HepG2 (cell line): ENCODE results near the gene THSD8. TPM values are rescaled to one million over a fixed set of nuclear protein-coding genes. Genes with fewer than 3 reads are reported as not detected.

Experiments used
- DNMT1 ChIP-seq: sonication (generic); formaldehyde crosslinking; IDR thresholded peaks from 2 replicates; pipeline ENCODE4 v1.5.1; 2020; ENCODE audit warnings: mild to moderate bottlenecking, missing genetic modification reagents
- JUNB ChIP-seq: sonication (generic); formaldehyde crosslinking; IDR thresholded peaks from 2 replicates; pipeline ENCODE4 v1.8.0; 2022; ENCODE audit warnings: missing genetic modification reagents, mild to moderate bottlenecking, borderline replicate concordance
- MIER2 ChIP-seq: IDR thresholded peaks from 2 replicates; pipeline ENCODE4 v1.6.1; 2016; ENCODE audit warnings: missing biosample characterization, missing genetic modification reagents
- REST ChIP-seq, 2 experiments: IDR thresholded peaks; 2 replicates each; pipeline ENCODE4 v1.6.1; 2011 to 2012; ENCODE audit warnings: low read length in 2 of 2, borderline replicate concordance in 1 of 2, low read depth in 1 of 2, mild to moderate bottlenecking in 1 of 2, moderate library complexity in 1 of 2
- ZBTB21 ChIP-seq: sonication (generic); formaldehyde crosslinking; IDR thresholded peaks from 2 replicates; pipeline ENCODE4 v1.4.0; 2020; ENCODE audit warnings: missing genetic modification reagents
- ZMYM4 ChIP-seq: sonication (generic); formaldehyde crosslinking; IDR thresholded peaks from 2 replicates; pipeline ENCODE4 v1.8.1; 2023; ENCODE audit warnings: mild to moderate bottlenecking, missing genetic modification reagents
- ZNF142 ChIP-seq: sonication (generic); formaldehyde crosslinking; IDR thresholded peaks from 2 replicates; pipeline ENCODE4 v1.4.0; 2020; ENCODE audit warnings: missing genetic modification reagents
- ZNF567 ChIP-seq: sonication (generic); formaldehyde crosslinking; IDR thresholded peaks from 2 replicates; pipeline ENCODE4 v1.8.1; 2023; ENCODE audit warnings: mild to moderate bottlenecking, missing genetic modification reagents, borderline replicate concordance
- ZNF629 ChIP-seq: sonication (generic); formaldehyde crosslinking; conservative IDR thresholded peaks from 2 replicates; pipeline ENCODE4 v1.5.0; 2020; ENCODE audit warnings: missing genetic modification reagents
- ZNF687 ChIP-seq: sonication (generic); formaldehyde crosslinking; IDR thresholded peaks from 2 replicates; pipeline ENCODE4 v1.5.1; 2020; ENCODE audit warnings: mild to moderate bottlenecking, missing genetic modification reagents, moderate library complexity
- ZXDC ChIP-seq: sonication (generic); formaldehyde crosslinking; IDR thresholded peaks from 2 replicates; pipeline ENCODE4 v1.5.0; 2020; ENCODE audit warnings: mild to moderate bottlenecking, missing genetic modification reagents
- polyA plus RNA-seq, 8 experiments: library from polyadenylated mRNA; depleted of rRNA in 3 of 8; stranded (reverse) in 7 of 8; unstranded in 1 of 8; fragments of >200 nt; fragmentation: Illumina TruSeq in 4 of 8; extraction: Trizol in 4 of 8; gene quantifications; 2 replicates each; pipeline versions ENCODE4 v1.2.1 to v1.2.3, GENCODE V29; 2011 to 2016; ENCODE audit warnings: low read depth in 4 of 8, missing spikeins in 1 of 8, mixed read lengths in 1 of 8; ENCODE audit not compliant: insufficient read depth in 1 of 8
- total RNA-seq, 5 experiments: library from RNA; depleted of rRNA; stranded (reverse); fragments of >200 nt; fragmentation: Illumina TruSeq; extraction: Trizol; gene quantifications; 2 replicates each; pipeline ENCODE4 v1.2.3, GENCODE V29; 2016; ENCODE audit warnings: low read depth in 1 of 5

THSD8 gene
- total and polyA plus RNA-seq, 2 of the 13 experiments (the other 11 are each of a cell fraction or from before 2014, with no cell fraction given): 4.8 to 14.9 TPM

GRCh38 chr19:12801466-12802266, at the start of gene THSD8, which contains the start of gene PRDX2 (continued):
- TF ChIP-seq ZNF687 (CRISPR knock-in tag) (peak; percentile 93), ZBTB21 (peak; percentile 20; the same call in 1 of the 2 replicates), ZNF567 (CRISPR knock-in tag) (no peak), MIER2 (peak; percentile 54; the same call in 1 of the 2 replicates), REST (IDR thresholded peaks at IDR 0.05; ENCODE audit: borderline replicate concordance in 1 of 2, low read depth in 1 of 2, low read length in 2 of 2) (no peak; a peak in 1 of 4 replicates), ZXDC (CRISPR knock-in tag) (no peak), ZMYM4 (CRISPR knock-in tag) (peak; percentile 86), ZNF142 (CRISPR knock-in tag) (peak; percentile 77), DNMT1 (peak; percentile 54; the same call in 1 of the 2 replicates), ZNF629 (CRISPR knock-in tag) (no peak), JUNB (no peak)
